ENCODE results near the gene FPGS. TPM values are rescaled to one million over a fixed set of nuclear protein-coding genes. Genes with fewer than 3 reads are reported as not detected.
A peak's percentile ranks its signal among the peaks of the same experiment; 100 is the strongest.

The FPGS gene
- total and polyA plus RNA-seq, 2 of the 4 experiments (the other 2 are of a cell fraction): 43.9 to 75.7 TPM

GRCh38 chr9:127857278-127857677, 54.6 kb downstream of the FPGS start:
- no TSS peak for BruUV-seq (replicated peaks)
- H3K4me2 ChIP-seq (ENCODE audit: low read depth, low read length): no peak overlapping the region
- CTCF ChIA-PET: no interaction called here
- no peak overlapping the region for H3K4ac ChIP-seq (ENCODE audit: low read depth, low read length)
- no peak overlapping the region for H3K56ac ChIP-seq (ENCODE audit: extremely low read depth, insufficient read depth, low read length)
- no peak overlapping the region for H2BK5ac ChIP-seq (ENCODE audit: low read depth, low read length, poor library complexity, severe bottlenecking)
- no peaks in the 10 kb centered on the region for H3K27me3 ChIP-seq (ENCODE audit: control insufficient read depth, insufficient read depth, low read length)
- no peak overlapping the region for H4K5ac ChIP-seq (ENCODE audit: low read depth, low read length)
- intact Hi-C loops (cut with micrococcal nuclease): no loop called here
- dilution Hi-C loops (cut with HindIII; ENCODE audit: low sequenced_read_pairs, unreplicated experiment): no loop called here
- H4K8ac ChIP-seq (ENCODE audit: low read depth in 2 of 2, low read length in 2 of 2): no peak overlapping the region
- H4K20me1 ChIP-seq (ENCODE audit: insufficient read depth, low read length): no peaks in the 10 kb centered on the region
- H2BK120ac ChIP-seq (ENCODE audit: low read depth, low read length): no peak overlapping the region
- no peaks in the 10 kb centered on the region for H3K9me3 ChIP-seq (ENCODE audit: control insufficient read depth, insufficient read depth, low read length)
- no CpG with 5 or more reads among the region's 4 CpGs for WGBS, 2 experiments (ENCODE audit: extremely low coverage in 2 of 2, insufficient read length in 1 of 2)
- peaks cover 0 to 23% of the 10 kb centered on the region in 2 experiments; a peak in 2 of 4 replicates for H3K79me1 ChIP-seq (ENCODE audit: low read depth in 1 of 2, low read length in 2 of 2)
- H2AK5ac ChIP-seq (ENCODE audit: low read depth, low read length): peak overlapping the region; percentile 48; the same call in 1 of the 2 replicates
- H2AK9ac ChIP-seq (replicated peaks; ENCODE audit: low read depth, low read length, poor library complexity): no peak overlapping the region
- no peak overlapping the region for H3K9ac ChIP-seq (ENCODE audit: low read depth, low read length)
- POLR2A ChIA-PET (ENCODE audit: unreplicated experiment): no interaction called here
- no peak overlapping the region for H2BK20ac ChIP-seq (ENCODE audit: low read depth, low read length)
- peaks cover 4% of the 10 kb centered on the region for H3K36me3 ChIP-seq (ENCODE audit: control insufficient read depth, insufficient read depth, low read length)
- no peak overlapping the region for H3K14ac ChIP-seq (replicated peaks; ENCODE audit: low read depth, low read length)
- no peak for DNase-seq
- no peak overlapping the region for H3K23ac ChIP-seq (ENCODE audit: low read depth, low read length)
- H4K91ac ChIP-seq (ENCODE audit: insufficient read depth, low read depth, low read length): no peak overlapping the region
- peaks cover 8% of the 10 kb centered on the region for H3K4me1 ChIP-seq (ENCODE audit: control insufficient read depth, insufficient read depth, low read length)
- ATAC-seq (ENCODE audit: low read depth): no peak
- H3K9me1 ChIP-seq (ENCODE audit: insufficient read depth, low read length): peaks cover 14% of the 10 kb centered on the region
- no peak overlapping the region for H3K18ac ChIP-seq (ENCODE audit: low read depth, low read length)
- TF ChIP-seq NFE2L2 (IDR thresholded peaks at IDR 0.05; ENCODE audit: low read depth, low read length): no peak
- no peak for TF ChIP-seq CTCF (conservative IDR thresholded peaks at IDR 0.05; ENCODE audit: low read depth, low read length)
- TF ChIP-seq CEBPB (IDR thresholded peaks at IDR 0.05; ENCODE audit: low read depth, low read length): no peak
- no peak overlapping the region for H2BK15ac ChIP-seq (ENCODE audit: low read depth, low read length)
- peak overlapping the region; percentile 8 for H2AFZ ChIP-seq (replicated peaks; ENCODE audit: low read length, poor library complexity)
- in situ Hi-C loops (cut with MboI; ENCODE audit: low sequenced_read_pairs): no loop called here
- H3K27ac ChIP-seq (ENCODE audit: insufficient read depth, low read length): no peak overlapping the region
- H3K4me3 ChIP-seq (ENCODE audit: insufficient read depth, low read depth, low read length): no peak overlapping the region
